Transverse colon (tissue), 4 donors: ENCODE data around the gene GOLGA6L2.

Experiments used
- POLR2AphosphoS5 ChIP-seq, 3 donors: sonication (generic); formaldehyde crosslinking; IDR thresholded peaks; one replicate each; pipeline ENCODE4 v1.6.1; 2016; ENCODE audit warnings: antibody characterized with exemption in 3 of 3
- TF ChIP-seq, protein P1 (sequence below), 5 experiments: fragments of 200-600 bp in 3 of 5; fragments of 450-650 bp in 2 of 5; sonication (generic) in 3 of 5; IDR thresholded peaks; 1 replicate in 2 of 5; 2 replicates in 3 of 5; pipeline ENCODE4 v1.5.1; 2016 to 2017; ENCODE audit warnings: antibody characterized with exemption in 5 of 5, inconsistent platforms in 3 of 5, mild to moderate bottlenecking in 2 of 5, moderate library complexity in 1 of 5

DNA sequence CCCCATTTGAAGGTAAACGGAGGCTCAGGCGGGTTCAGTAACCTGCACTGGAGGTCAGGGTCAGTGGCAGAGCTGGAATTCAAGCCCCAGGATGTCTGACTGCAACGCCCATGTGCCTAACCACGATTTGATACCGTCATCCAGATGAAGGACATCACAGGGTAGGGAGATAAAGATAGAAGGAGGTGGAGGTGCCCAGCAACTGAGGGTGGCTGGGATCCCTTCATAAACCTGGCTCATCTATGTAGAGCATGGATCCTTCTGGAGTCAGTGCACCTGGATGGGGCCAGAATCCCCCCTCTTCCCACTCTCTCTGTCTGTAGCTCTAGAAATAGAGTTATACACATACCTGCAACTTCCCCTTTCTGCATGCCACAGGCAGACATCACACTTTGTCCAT is 51.2 kb downstream of the GOLGA6L2 start:
- TF ChIP-seq, protein P1, sequence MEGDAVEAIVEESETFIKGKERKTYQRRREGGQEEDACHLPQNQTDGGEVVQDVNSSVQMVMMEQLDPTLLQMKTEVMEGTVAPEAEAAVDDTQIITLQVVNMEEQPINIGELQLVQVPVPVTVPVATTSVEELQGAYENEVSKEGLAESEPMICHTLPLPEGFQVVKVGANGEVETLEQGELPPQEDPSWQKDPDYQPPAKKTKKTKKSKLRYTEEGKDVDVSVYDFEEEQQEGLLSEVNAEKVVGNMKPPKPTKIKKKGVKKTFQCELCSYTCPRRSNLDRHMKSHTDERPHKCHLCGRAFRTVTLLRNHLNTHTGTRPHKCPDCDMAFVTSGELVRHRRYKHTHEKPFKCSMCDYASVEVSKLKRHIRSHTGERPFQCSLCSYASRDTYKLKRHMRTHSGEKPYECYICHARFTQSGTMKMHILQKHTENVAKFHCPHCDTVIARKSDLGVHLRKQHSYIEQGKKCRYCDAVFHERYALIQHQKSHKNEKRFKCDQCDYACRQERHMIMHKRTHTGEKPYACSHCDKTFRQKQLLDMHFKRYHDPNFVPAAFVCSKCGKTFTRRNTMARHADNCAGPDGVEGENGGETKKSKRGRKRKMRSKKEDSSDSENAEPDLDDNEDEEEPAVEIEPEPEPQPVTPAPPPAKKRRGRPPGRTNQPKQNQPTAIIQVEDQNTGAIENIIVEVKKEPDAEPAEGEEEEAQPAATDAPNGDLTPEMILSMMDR (IDR thresholded peaks at IDR 0.05) = no peak
- no peak for TF ChIP-seq POLR2AphosphoS5 (IDR thresholded peaks at IDR 0.05)
